H9 (cell line): ENCODE results near the gene TSPAN17. TPM values are rescaled to one million over a fixed set of nuclear protein-coding genes. Genes with fewer than 3 reads are reported as not detected.

Experiments used
- DNase-seq: peaks from one replicate; pipeline ENCODE4 v3.0.0-alpha.2; 2017
- H2AFZ ChIP-seq: one replicate; pipeline ENCODE4 v1.6.1; 2013; ENCODE audit warnings: mild to moderate bottlenecking, low read length, control low read depth, moderate library complexity
- H2AK5ac ChIP-seq: 2 replicates; pipeline ENCODE4 v1.6.1; 2013; ENCODE audit warnings: low read length, control low read depth, mixed read lengths; ENCODE audit not compliant: insufficient read length
- H2BK120ac ChIP-seq: one replicate; pipeline ENCODE4 v1.6.1; 2013; ENCODE audit warnings: low read depth, mild to moderate bottlenecking, low read length, control low read depth, inconsistent platforms; ENCODE audit not compliant: poor library complexity, severe bottlenecking
- H2BK12ac ChIP-seq: 2 replicates; pipeline ENCODE4 v1.6.1; 2013; ENCODE audit warnings: low read length, control low read depth, mixed read lengths, low read depth; ENCODE audit not compliant: insufficient read length
- H2BK15ac ChIP-seq: 2 replicates; pipeline ENCODE4 v1.6.1; 2013; ENCODE audit warnings: low read depth, low read length, control low read depth
- H2BK20ac ChIP-seq: one replicate; pipeline ENCODE4 v1.6.1; 2013; ENCODE audit warnings: low read depth, mild to moderate bottlenecking, low read length, control low read depth, inconsistent platforms; ENCODE audit not compliant: poor library complexity, severe bottlenecking
- H2BK5ac ChIP-seq: 2 replicates; pipeline ENCODE4 v1.6.1; 2013; ENCODE audit warnings: low read length, control low read depth, mixed read lengths; ENCODE audit not compliant: insufficient read length
- H3K14ac ChIP-seq: 2 replicates; pipeline ENCODE4 v1.6.1; 2013; ENCODE audit warnings: low read length, control low read depth; ENCODE audit not compliant: insufficient read depth
- H3K18ac ChIP-seq: 2 replicates; pipeline ENCODE4 v1.6.1; 2013; ENCODE audit warnings: low read depth, mild to moderate bottlenecking, mixed read lengths, low read length, control low read depth; ENCODE audit not compliant: insufficient read length
- H3K23ac ChIP-seq: 2 replicates; pipeline ENCODE4 v1.6.1; 2013; ENCODE audit warnings: low read length, control low read depth, mixed read lengths, low read depth; ENCODE audit not compliant: insufficient read length
- H3K23me2 ChIP-seq: 2 replicates; pipeline ENCODE4 v1.6.1; 2013; ENCODE audit warnings: low read depth, mild to moderate bottlenecking, mixed read lengths, low read length, control low read depth; ENCODE audit not compliant: insufficient read length, poor library complexity, severe bottlenecking
- H3K27ac ChIP-seq: 2 replicates; pipeline ENCODE4 v1.5.1; 2013; ENCODE audit warnings: low read length, control low read depth, mixed read lengths, low read depth; ENCODE audit not compliant: insufficient read length
- H3K27me3 ChIP-seq: 2 replicates; pipeline ENCODE4 v1.6.1; 2013; ENCODE audit warnings: low read length, control low read depth, inconsistent platforms; ENCODE audit not compliant: insufficient read depth
- H3K4ac ChIP-seq: 2 replicates; pipeline ENCODE4 v1.6.1; 2013; ENCODE audit warnings: low read depth, mild to moderate bottlenecking, control low read depth, inconsistent platforms, low read length, moderate library complexity
- H3K4me1 ChIP-seq: 2 replicates; pipeline ENCODE4 v1.6.1; 2013; ENCODE audit warnings: low read length, control low read depth, inconsistent platforms; ENCODE audit not compliant: insufficient read depth
- H3K4me2 ChIP-seq: 2 replicates; pipeline ENCODE4 v1.6.1; 2013; ENCODE audit warnings: low read length, control low read depth, mixed read lengths; ENCODE audit not compliant: insufficient read length, insufficient read depth
- H3K56ac ChIP-seq: 2 replicates; pipeline ENCODE4 v1.6.1; 2013; ENCODE audit warnings: low read depth, mild to moderate bottlenecking, mixed read lengths, low read length, control low read depth; ENCODE audit not compliant: insufficient read length
- H3K79me1 ChIP-seq: 2 replicates; pipeline ENCODE4 v1.6.1; 2013; ENCODE audit warnings: low read depth, mild to moderate bottlenecking, moderate library complexity, low read length, control low read depth, inconsistent platforms; ENCODE audit not compliant: insufficient read depth, poor library complexity, severe bottlenecking
- H3K79me2 ChIP-seq: 2 replicates; pipeline ENCODE4 v1.6.1; 2013; ENCODE audit warnings: low read length, control low read depth, inconsistent platforms; ENCODE audit not compliant: insufficient read depth
- H3K9ac ChIP-seq: 2 replicates; pipeline ENCODE4 v1.6.1; 2013; ENCODE audit warnings: low read length, control low read depth, mixed read lengths; ENCODE audit not compliant: insufficient read length; ENCODE audit errors: extremely low read depth
- H3K9me3 ChIP-seq: one replicate; pipeline ENCODE4 v1.6.1; 2013; ENCODE audit warnings: low read depth, low read length, inconsistent platforms; ENCODE audit not compliant: control insufficient read depth
- H3T11ph ChIP-seq: one replicate; pipeline ENCODE4 v1.6.1; 2013; ENCODE audit warnings: mild to moderate bottlenecking, low read length, control low read depth, inconsistent platforms
- H4K20me1 ChIP-seq: one replicate; pipeline ENCODE4 v1.6.1; 2013; ENCODE audit not compliant: control insufficient read depth, insufficient read length, insufficient read depth
- H4K5ac ChIP-seq: 2 replicates; pipeline ENCODE4 v1.6.1; 2013; ENCODE audit warnings: low read depth, mild to moderate bottlenecking, mixed read lengths, low read length, control low read depth; ENCODE audit not compliant: insufficient read length
- H4K8ac ChIP-seq: replicated peaks from 2 replicates; pipeline ENCODE4 v1.6.1; 2013; ENCODE audit warnings: low read length, control low read depth, mixed read lengths, low read depth; ENCODE audit not compliant: insufficient read length
- H4K91ac ChIP-seq: 2 replicates; pipeline ENCODE4 v1.6.1; 2013; ENCODE audit warnings: low read depth, mild to moderate bottlenecking, moderate library complexity, mixed read lengths, low read length, control low read depth; ENCODE audit not compliant: insufficient read length
- H3K27ac Mint-ChIP-seq, 3 experiments: 2 replicates in 2 of 3; 3 replicates in 1 of 3; pipeline ENCODE4 v1.8.0; 2020 to 2021; ENCODE audit warnings: mixed read lengths in 3 of 3, mild to moderate bottlenecking in 1 of 3, moderate library complexity in 1 of 3
- H3K27me3 Mint-ChIP-seq: 2 replicates; pipeline ENCODE4 v1.8.0; 2021; ENCODE audit warnings: low read depth, mild to moderate bottlenecking, moderate library complexity, mixed read lengths
- H3K36me3 Mint-ChIP-seq, 3 experiments: 2 replicates in 2 of 3; 3 replicates in 1 of 3; pipeline ENCODE4 v1.8.0; 2020 to 2021; ENCODE audit warnings: low read depth in 3 of 3, mixed read lengths in 3 of 3; ENCODE audit not compliant: insufficient read depth in 1 of 3
- H3K4me1 Mint-ChIP-seq, 2 experiments: 2 replicates each; pipeline ENCODE4 v1.8.0; 2020; ENCODE audit warnings: mixed read lengths in 2 of 2
- H3K4me3 Mint-ChIP-seq, 2 experiments: 2 replicates in 1 of 2; 3 replicates in 1 of 2; pipeline ENCODE4 v1.8.0; 2020 to 2021; ENCODE audit warnings: mild to moderate bottlenecking in 2 of 2, mixed read lengths in 2 of 2, moderate library complexity in 1 of 2
- H3K9me3 Mint-ChIP-seq, 2 experiments: 2 replicates in 1 of 2; 3 replicates in 1 of 2; pipeline ENCODE4 v1.8.0; 2020; ENCODE audit warnings: mild to moderate bottlenecking in 2 of 2, mixed read lengths in 2 of 2, moderate library complexity in 1 of 2
- CTCF ChIP-seq: fragments of 200-600 bp; sonication (generic); conservative IDR thresholded peaks from 3 replicates; pipeline ENCODE4 v1.8.0; 2021; ENCODE audit warnings: antibody characterized with exemption, mild to moderate bottlenecking
- WGBS: extraction: QIAGEN DNeasy Blood & Tissue Kit; methylation state at CpG from one replicate; pipeline ENCODE4 v1.1.7; 2013; ENCODE audit warnings: missing lambda C conversion rate, low lambda C conversion rate, mixed read lengths; ENCODE audit not compliant: insufficient read length; ENCODE audit errors: extremely low coverage; 5-methylcytosine and 5-hydroxymethylcytosine counted together
- total RNA-seq: library from RNA; stranded (reverse); gene quantifications from 2 replicates; pipeline ENCODE4 v1.2.1, GENCODE V29; 2021

TSPAN17 gene
- total RNA-seq, 1 experiment from 2014 or later = 46.8 TPM

DNA sequence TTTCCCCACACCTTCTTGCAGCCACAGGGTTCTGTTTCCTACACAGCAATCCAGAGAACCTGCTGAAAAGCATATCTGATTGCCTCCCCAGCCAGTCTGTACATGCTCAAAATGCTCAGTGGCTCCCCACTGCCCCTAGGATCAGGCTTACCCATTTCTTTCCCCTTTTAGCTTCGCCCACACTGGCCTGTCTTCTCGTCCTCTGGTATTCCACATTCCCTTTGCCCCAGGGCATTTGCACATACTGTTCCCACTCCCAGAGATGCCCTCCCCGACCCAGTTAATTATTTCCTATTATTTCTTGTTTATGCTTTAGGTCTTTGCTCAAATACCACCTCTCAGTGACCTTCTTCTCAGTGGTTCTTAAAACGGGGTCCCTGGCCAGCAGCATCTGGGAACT, 6.7 kb upstream of the TSPAN17 start:
- Histone ChIP-seq H4K5ac (no peak overlapping the region), H4K91ac (no peak overlapping the region), H3K4me1 (no peaks in the 10 kb centered on the region; the same call in 1 of the 2 replicates), H2AFZ (no peak overlapping the region), H3K14ac (no peak overlapping the region), H3K79me2 (no peaks in the 10 kb centered on the region), H3K56ac (no peak overlapping the region), H3K27me3 (no peaks in the 10 kb centered on the region), H3K9me3 (no peaks in the 10 kb centered on the region), H3K18ac (no peak overlapping the region), H2BK12ac (no peak overlapping the region), H4K8ac (no peak overlapping the region), H3K79me1 (no peaks in the 10 kb centered on the region), H2BK20ac (no peak overlapping the region), H3K23ac (no peak overlapping the region), H2BK5ac (no peak overlapping the region), H3K4ac (no peak overlapping the region), H3K23me2 (no peaks in the 10 kb centered on the region), H3K27ac (no peak overlapping the region), H2AK5ac (no peak overlapping the region), H2BK120ac (no peak overlapping the region), H4K20me1 (no peaks in the 10 kb centered on the region), H3T11ph (no peak overlapping the region), H3K4me2 (no peak overlapping the region), H3K9ac (no peak overlapping the region), H2BK15ac (no peak overlapping the region)
- H3K36me3 Mint-ChIP-seq = peaks cover 0 to 2% (median 0%) of the 10 kb centered on the region in 3 experiments; a peak in 2 of 7 replicates
- no peak overlapping the region for H3K4me3 Mint-ChIP-seq
- no peak for DNase-seq
- no CpG with 5 or more reads among the region's 4 CpGs for WGBS
- no peak overlapping the region for H3K27ac Mint-ChIP-seq
- peaks cover 45 to 67% of the 10 kb centered on the region in 2 experiments for H3K4me1 Mint-ChIP-seq
- no peak for TF ChIP-seq CTCF
- peaks cover 19% of the 10 kb centered on the region for H3K27me3 Mint-ChIP-seq
- H3K9me3 Mint-ChIP-seq = peaks cover 0 to 3% of the 10 kb centered on the region in 2 experiments; a peak in 3 of 5 replicates
